Stimulated activated CD8-positive, alpha-beta memory T cell treated with anti-CD3 and anti-CD28 coated beads, Interleukin-4, amount 100 ng/mL, for 4 hours (primary cell): Measurements from ENCODE around the gene KIRREL2.
"Not testable (repeated sequence)": the region's sequence is repeated elsewhere in the genome, so short reads cannot be mapped to it uniquely, and the experiment has no call there.

ENCODE experiments used
- DNase-seq, 2 donors: peaks; one replicate each; pipeline ENCODE4 v3.0.0-alpha.2; 2020; ENCODE audit warnings: low read depth in 2 of 2, low spot score in 1 of 2

The KIRREL2 gene

DNA sequence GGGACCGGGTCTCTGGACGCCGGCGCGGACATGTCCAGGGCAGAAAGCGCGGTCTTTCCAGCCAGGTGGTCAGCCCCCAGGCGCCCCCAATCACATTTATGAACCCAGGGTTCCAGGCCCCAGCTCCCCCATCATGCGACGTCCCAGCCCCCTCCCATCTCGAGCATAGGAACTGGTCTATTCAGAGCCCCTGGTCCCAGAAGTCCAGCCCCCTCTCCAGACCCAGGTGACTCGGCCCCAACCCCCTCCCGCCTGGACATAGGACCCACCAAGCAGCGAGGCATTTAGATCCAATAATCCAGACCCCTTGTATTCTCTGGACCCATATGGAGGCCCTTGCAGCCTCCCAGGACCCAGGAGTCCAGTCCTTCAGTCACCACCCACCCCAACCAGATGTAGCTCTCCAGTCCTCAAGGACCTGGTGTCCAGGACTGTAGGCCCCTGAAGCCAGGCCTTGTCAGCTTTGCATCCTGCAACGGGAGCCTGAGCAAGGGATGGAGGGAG is 12.2 kb downstream of the KIRREL2 start:
- no peak for DNase-seq

- DNase-seq = peak; percentile 35 to 64
Observed at GRCh38 chr19:35869327-35870123, 12.8 kb downstream of the KIRREL2 start.

- DNase-seq = not testable (repeated sequence)
Observed at GRCh38 chr19:35870124-35870736, 13.5 kb downstream of the KIRREL2 start.

GRCh38 chr19:35870798-35871197 is 14.1 kb downstream of the KIRREL2 start:
- DNase-seq = no peak

DNA sequence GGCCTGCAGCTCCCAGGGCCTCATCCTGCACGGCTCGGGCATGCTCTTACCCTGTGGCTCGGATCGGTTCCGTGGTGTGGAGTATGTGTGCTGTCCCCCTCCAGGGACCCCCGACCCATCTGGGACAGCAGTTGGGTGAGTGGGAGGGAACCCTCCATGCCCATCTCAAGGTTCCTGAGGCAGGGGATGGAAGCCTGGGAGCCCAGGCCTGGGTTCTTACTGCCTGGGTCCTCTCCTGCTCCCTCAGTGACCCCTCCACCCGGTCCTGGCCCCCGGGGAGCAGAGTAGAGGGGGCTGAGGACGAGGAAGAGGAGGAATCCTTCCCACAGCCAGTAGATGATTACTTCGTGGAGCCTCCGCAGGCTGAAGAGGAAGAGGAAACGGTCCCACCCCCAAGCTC is 14.9 kb downstream of the KIRREL2 start:
- DNase-seq = no peak

- DNase-seq = no peak
Observed at GRCh38 chr19:35872180-35872579, 15.5 kb downstream of the KIRREL2 start.

DNA sequence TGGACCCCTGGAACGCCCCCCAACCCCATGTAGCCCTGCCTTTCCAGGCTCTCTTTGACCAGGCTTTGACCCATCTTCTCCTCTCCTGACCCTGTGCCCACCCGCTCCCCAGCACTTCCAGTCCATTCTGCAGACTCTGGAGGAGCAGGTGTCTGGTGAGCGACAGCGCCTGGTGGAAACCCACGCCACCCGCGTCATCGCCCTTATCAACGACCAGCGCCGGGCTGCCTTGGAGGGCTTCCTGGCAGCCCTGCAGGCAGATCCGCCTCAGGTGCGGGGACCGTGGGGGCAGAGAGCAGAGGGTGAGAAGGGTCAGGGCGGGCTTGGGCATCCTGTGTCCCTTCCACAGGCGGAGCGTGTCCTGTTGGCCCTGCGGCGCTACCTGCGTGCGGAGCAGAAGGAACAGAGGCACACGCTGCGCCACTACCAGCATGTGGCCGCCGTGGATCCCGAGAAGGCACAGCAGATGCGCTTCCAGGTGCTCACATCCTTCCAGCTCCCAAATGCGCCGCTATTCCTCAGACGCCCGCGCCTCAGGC is 17.8 kb downstream of the KIRREL2 start:
- DNase-seq = no peak

- no peak for DNase-seq
Observed at GRCh38 chr19:35879068-35879467, 22.4 kb downstream of the KIRREL2 start.

DNA sequence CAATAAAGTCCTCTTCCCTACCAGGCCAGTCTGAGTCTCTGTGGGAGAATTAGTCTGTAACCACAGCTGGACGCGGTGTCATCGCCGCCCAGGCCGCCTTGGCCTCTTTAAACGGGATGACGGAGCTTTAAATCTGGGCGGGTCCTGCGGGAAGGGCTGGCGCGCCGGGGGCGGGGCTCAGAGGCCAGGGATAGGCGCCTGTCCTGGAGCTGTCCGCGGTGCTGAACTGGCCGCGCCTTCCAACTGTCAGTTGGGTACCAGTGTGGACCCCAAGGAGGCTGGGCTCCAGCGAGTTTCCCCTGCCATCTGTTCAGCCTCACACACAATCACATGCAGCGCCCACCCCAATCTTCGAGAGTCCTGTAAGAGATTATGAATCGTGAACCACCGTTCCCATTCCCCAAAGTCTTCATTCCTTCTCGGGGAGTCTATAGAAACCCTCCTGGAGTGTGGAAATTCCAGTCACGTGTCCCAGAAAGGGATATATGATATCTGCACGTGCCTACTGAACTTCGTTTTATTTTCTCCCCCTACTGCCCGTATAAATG is 23.1 kb downstream of the KIRREL2 start:
- DNase-seq = no peak

GRCh38 chr19:35882114-35882832 is 25.6 kb downstream of the KIRREL2 start:
- DNase-seq = no peak

DNA sequence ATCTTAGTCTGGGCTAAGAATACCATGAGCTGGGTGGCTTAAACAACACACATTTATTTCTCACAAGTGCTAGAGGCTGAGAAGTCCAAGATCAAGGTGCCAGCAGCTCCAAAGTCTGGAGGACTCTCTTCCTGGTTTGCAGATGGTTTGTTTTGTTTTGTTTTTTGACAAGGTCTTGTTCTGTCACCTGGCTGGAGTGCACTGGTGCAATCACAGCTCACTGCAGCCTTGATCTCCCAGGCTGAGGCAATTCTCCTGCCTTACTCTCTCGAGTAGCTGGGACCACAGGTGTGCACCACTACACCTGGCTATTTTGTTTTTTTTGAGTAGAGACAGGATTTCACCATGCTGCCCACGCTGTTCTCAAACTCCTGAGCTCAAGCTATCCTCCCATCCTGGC is 27.2 kb downstream of the KIRREL2 start:
- no peak for DNase-seq

DNA sequence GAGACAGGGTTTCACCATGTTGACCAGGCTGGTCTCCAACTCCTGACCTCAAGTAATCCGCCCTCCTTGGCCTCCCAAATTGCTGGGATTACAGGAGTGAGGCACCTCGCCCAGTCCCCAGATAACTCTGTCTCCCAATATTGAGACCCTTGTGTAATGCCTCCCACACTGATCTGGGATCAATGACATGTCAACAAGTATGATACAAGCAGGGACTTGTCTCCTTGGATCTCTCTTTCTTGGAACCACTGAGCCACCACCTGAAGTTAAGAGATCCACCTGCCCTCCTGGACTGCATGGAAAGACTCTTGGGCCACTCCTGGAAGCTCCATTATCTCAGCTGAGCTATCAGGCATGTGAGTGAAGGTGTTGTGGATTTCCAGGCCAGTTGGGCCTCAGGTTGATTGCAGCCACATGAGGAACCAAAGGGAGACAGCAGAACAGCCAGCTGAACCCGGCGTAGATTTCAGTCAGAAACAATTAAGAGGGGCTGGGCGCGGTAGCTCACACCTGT is 28.6 kb downstream of the KIRREL2 start:
- no peak for DNase-seq

- no peak for DNase-seq
Observed at GRCh38 chr19:35885904-35886303, 29.2 kb downstream of the KIRREL2 start.

- DNase-seq = no peak
Observed at GRCh38 chr19:35887197-35887596, 30.5 kb downstream of the KIRREL2 start.

GRCh38 chr19:35888398-35888797 is 31.7 kb downstream of the KIRREL2 start:
- DNase-seq = no peak

DNA sequence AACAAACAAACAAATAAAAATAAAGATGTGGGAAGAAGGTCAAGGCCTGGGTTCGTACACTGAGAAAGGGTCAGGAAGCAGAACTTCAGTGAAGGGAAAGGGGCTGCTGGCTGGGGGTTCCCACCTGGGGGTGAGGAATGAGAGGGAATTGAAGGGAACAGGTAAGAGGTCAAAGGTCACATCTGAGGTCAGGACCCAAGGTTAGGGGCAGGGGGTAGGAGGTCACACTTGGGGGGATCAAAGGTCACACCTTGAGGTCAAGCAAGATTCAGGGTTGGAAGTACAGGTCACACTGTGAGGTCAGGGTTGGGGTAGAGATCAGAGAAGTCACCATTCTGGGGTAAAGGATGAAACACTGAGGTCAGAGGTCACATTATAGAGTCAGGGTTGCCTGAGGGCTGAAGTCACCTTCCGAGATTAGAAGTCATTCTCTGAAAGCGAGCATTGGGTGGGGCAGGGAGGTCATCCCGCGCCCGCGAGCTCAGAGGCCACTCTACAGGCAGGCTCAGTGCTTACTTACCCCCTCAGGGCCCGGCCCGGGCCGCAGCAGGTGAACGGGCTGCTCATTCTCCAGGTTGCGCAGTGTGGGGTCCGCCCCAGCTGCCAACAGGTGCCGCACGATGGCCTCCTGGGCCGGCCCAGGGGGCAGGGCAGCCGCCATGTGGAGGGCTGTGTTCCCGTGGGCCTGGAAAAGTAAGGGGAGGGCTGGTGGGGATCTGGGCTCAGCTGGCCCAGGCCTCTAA is 32.8 kb downstream of the KIRREL2 start:
- DNase-seq = no peak

DNA sequence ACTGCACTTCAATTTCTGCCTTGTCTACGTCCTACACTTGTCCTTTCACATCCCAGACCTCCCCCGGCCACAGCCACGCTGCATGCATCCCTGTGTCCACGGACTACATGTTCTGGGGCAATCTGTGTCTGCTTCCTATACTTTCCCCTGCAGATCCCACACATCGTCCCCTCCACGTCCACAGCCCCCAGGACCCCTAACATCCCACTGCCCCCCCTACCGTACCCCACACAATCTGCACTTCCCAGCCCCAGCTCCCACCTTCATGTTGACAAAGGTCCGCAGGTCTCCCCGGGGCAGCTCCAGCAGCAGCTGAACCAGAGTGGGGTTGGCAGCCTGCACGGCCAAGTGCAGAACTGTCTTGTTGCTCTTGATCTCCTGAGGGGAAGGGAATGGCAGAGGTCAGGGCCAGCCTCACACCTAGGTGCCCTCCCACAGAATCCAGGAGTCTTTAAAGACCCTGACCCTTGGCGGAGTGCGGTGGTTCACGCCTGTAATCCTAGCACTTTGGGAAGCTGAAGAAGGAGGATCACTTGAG is 33.5 kb downstream of the KIRREL2 start:
- DNase-seq = no peak

GRCh38 chr19:35891819-35892218 is 35.1 kb downstream of the KIRREL2 start:
- DNase-seq = not testable (repeated sequence)

DNA sequence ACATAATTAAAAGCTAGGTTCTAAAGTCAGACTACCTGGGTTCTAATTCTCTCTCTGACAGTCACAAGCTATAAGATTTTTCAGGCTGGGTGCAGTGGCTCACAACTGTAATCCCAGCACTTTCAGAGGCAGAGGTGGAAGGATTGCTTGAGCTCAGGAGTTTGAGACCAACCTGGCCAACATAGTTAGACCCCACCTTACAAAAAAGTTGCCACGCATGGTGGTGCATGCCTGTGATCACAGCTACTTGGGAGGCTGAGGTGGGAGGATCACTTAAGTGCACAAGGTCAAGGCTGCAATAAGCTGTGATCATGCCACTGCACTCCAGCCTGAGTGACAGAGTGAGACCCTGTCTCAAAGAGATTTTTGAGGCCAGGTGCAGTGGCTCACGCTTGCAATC is 37.6 kb downstream of the KIRREL2 start:
- DNase-seq = no peak
